Astrocyte (in vitro differentiated cells and primary cell): Measurements from ENCODE around the gene CEP63. TPM values are rescaled to one million over a fixed set of nuclear protein-coding genes. Genes with fewer than 3 reads are reported as not detected.

Source experiments
- DNase-seq: peaks from one replicate; pipeline ENCODE4 v3.0.0-alpha.2; 2010; ENCODE audit warnings: low read depth
- FAIRE-seq: peaks from 2 replicates; lab custom pipeline; 2011; peaks lifted over from hg19 to GRCh38; lab: Jason Lieb, UNC
- H2AFZ ChIP-seq: 2 replicates; pipeline ENCODE4 v1.6.0; 2012; ENCODE audit warnings: low read depth, low read length, inconsistent platforms
- H3K27ac ChIP-seq: 2 replicates; pipeline ENCODE4 v1.5.1; 2011; ENCODE audit warnings: low read depth, low read length, inconsistent platforms
- H3K27me3 ChIP-seq: 2 replicates; pipeline ENCODE4 v1.6.0; 2011; ENCODE audit warnings: low read length, inconsistent platforms; ENCODE audit not compliant: insufficient read depth
- H3K36me3 ChIP-seq: 2 replicates; pipeline ENCODE4 v1.5.1; 2011; ENCODE audit warnings: low read length, inconsistent platforms; ENCODE audit not compliant: insufficient read depth
- H3K4me1 ChIP-seq: 2 replicates; pipeline ENCODE4 v1.5.1; 2011; ENCODE audit warnings: low read length, inconsistent platforms; ENCODE audit not compliant: insufficient read depth
- H3K4me2 ChIP-seq: 2 replicates; pipeline ENCODE4 v1.6.0; 2012; ENCODE audit warnings: low read length, inconsistent platforms
- H3K4me3 ChIP-seq: 2 replicates; pipeline ENCODE4 v1.5.1; 2011; ENCODE audit warnings: low read depth, mild to moderate bottlenecking, low read length, inconsistent platforms; ENCODE audit not compliant: insufficient read depth
- H3K79me2 ChIP-seq: 2 replicates; pipeline ENCODE4 v1.6.0; 2012; ENCODE audit warnings: mild to moderate bottlenecking, low read length, inconsistent platforms; ENCODE audit not compliant: insufficient read depth
- H3K9ac ChIP-seq: 2 replicates; pipeline ENCODE4 v1.6.0; 2012; ENCODE audit warnings: mild to moderate bottlenecking, low read length, inconsistent platforms
- H3K9me3 ChIP-seq: 2 replicates; pipeline ENCODE4 v1.5.1; 2012; ENCODE audit warnings: low read depth, mild to moderate bottlenecking, low read length, inconsistent platforms; ENCODE audit not compliant: insufficient read depth
- H4K20me1 ChIP-seq: 2 replicates; pipeline ENCODE4 v1.6.0; 2012; ENCODE audit warnings: low read length, inconsistent platforms; ENCODE audit not compliant: insufficient read depth
- H3K27ac Mint-ChIP-seq: one replicate; pipeline ENCODE4 v1.8.0; 2021; ENCODE audit warnings: mild to moderate bottlenecking, mixed read lengths; ENCODE audit not compliant: unreplicated experiment
- H3K27me3 Mint-ChIP-seq: one replicate; pipeline ENCODE4 v1.8.0; 2021; ENCODE audit warnings: low read depth, mixed read lengths; ENCODE audit not compliant: unreplicated experiment
- H3K36me3 Mint-ChIP-seq: one replicate; pipeline ENCODE4 v1.8.0; 2021; ENCODE audit warnings: low read depth, mixed read lengths; ENCODE audit not compliant: unreplicated experiment
- H3K4me1 Mint-ChIP-seq: one replicate; pipeline ENCODE4 v1.8.0; 2021; ENCODE audit warnings: low read depth, mixed read lengths; ENCODE audit not compliant: unreplicated experiment
- H3K4me3 Mint-ChIP-seq: one replicate; pipeline ENCODE4 v1.8.0; 2021; ENCODE audit warnings: mild to moderate bottlenecking, moderate library complexity, mixed read lengths; ENCODE audit not compliant: unreplicated experiment
- H3K9me3 Mint-ChIP-seq: one replicate; pipeline ENCODE4 v1.8.0; 2021; ENCODE audit warnings: mild to moderate bottlenecking, mixed read lengths; ENCODE audit not compliant: unreplicated experiment
- CTCF ChIP-seq: IDR thresholded peaks from 2 replicates; pipeline ENCODE4 v1.5.1; 2011; ENCODE audit warnings: low read depth, mild to moderate bottlenecking, inconsistent platforms, low read length, moderate library complexity; ENCODE audit not compliant: insufficient read depth
- EZH2 ChIP-seq: IDR thresholded peaks from 2 replicates; pipeline ENCODE4 v1.6.1; 2012; ENCODE audit warnings: mild to moderate bottlenecking, low read length, inconsistent platforms; ENCODE audit not compliant: insufficient read depth
- total RNA-seq: library from RNA; stranded (reverse); gene quantifications from 2 replicates; pipeline ENCODE4 v1.2.1, GENCODE V29; 2021

The CEP63 gene
- total RNA-seq, 1 donor from 2014 or later, result 21.3 TPM

- Histone ChIP-seq H3K27me3 (no peaks in the 10 kb centered on the region), H3K4me3 (no peak overlapping the region), H4K20me1 (no peaks in the 10 kb centered on the region), H3K36me3 (no peaks in the 10 kb centered on the region), H3K4me2 (no peak overlapping the region), H3K9me3 (no peaks in the 10 kb centered on the region), H3K27ac (no peak overlapping the region), H3K4me1 (peaks cover 31% of the 10 kb centered on the region), H3K79me2 (no peaks in the 10 kb centered on the region), H3K9ac (no peak overlapping the region), H2AFZ (no peak overlapping the region)
- Mint-ChIP-seq H3K4me1 (peaks cover 23% of the 10 kb centered on the region), H3K36me3 (no peaks in the 10 kb centered on the region), H3K9me3 (peaks cover 1% of the 10 kb centered on the region), H3K27ac (no peak overlapping the region), H3K4me3 (no peak overlapping the region), H3K27me3 (no peaks in the 10 kb centered on the region)
- DNase-seq, result no peak
- TF ChIP-seq CTCF (no peak), EZH2 (no peak)
- FAIRE-seq, result no peak
These were observed 27.4 kb upstream of the CEP63 start for GRCh38 chr3:134458406-134458945.

GRCh38 chr3:134459562-134459961, 26.3 kb upstream of the CEP63 start:
- H3K27ac Mint-ChIP-seq, result peak overlapping the region; percentile 38
- H3K27me3 ChIP-seq, result no peaks in the 10 kb centered on the region
- H4K20me1 ChIP-seq, result no peaks in the 10 kb centered on the region
- H3K9me3 Mint-ChIP-seq, result no peaks in the 10 kb centered on the region
- DNase-seq (no peak), FAIRE-seq (no peak)
- no peaks in the 10 kb centered on the region for H3K36me3 Mint-ChIP-seq
- H3K4me3 Mint-ChIP-seq, result no peak overlapping the region
- H3K4me2 ChIP-seq, result no peak overlapping the region
- H2AFZ ChIP-seq, result no peak overlapping the region
- H3K4me3 ChIP-seq, result no peak overlapping the region
- H3K4me1 Mint-ChIP-seq, result peaks cover 33% of the 10 kb centered on the region
- no peak overlapping the region for H3K9ac ChIP-seq
- no peak overlapping the region for H3K27ac ChIP-seq
- H3K9me3 ChIP-seq, result no peaks in the 10 kb centered on the region
- no peaks in the 10 kb centered on the region for H3K27me3 Mint-ChIP-seq
- H3K36me3 ChIP-seq, result no peaks in the 10 kb centered on the region
- no peaks in the 10 kb centered on the region for H3K79me2 ChIP-seq
- H3K4me1 ChIP-seq, result peaks cover 39% of the 10 kb centered on the region
- TF ChIP-seq CTCF, result no peak
- no peak for TF ChIP-seq EZH2

- H3K4me1 Mint-ChIP-seq, result peaks cover 34% of the 10 kb centered on the region
- Histone ChIP-seq H3K4me3 (no peak overlapping the region), H3K4me1 (peaks cover 47% of the 10 kb centered on the region), H3K27me3 (no peaks in the 10 kb centered on the region), H3K79me2 (no peaks in the 10 kb centered on the region), H3K4me2 (peak overlapping the region; percentile 54), H2AFZ (no peak overlapping the region), H3K9me3 (no peaks in the 10 kb centered on the region), H3K27ac (peak overlapping the region; percentile 97), H3K36me3 (no peaks in the 10 kb centered on the region), H4K20me1 (no peaks in the 10 kb centered on the region), H3K9ac (peak overlapping the region; percentile 80)
- no peaks in the 10 kb centered on the region for H3K27me3 Mint-ChIP-seq
- no peaks in the 10 kb centered on the region for H3K36me3 Mint-ChIP-seq
- H3K4me3 Mint-ChIP-seq, result no peak overlapping the region
- DNase-seq (peak; percentile 93), FAIRE-seq (peak; percentile 98)
- TF ChIP-seq CTCF (no peak), EZH2 (no peak)
- no peaks in the 10 kb centered on the region for H3K9me3 Mint-ChIP-seq
- peak overlapping the region; percentile 13 for H3K27ac Mint-ChIP-seq
These were observed 24.9 kb upstream of the CEP63 start for GRCh38 chr3:134460965-134461364.
